Uterus (tissue), 4 donors: Measurements from ENCODE around the gene HOXD3. TPM values are rescaled to one million over a fixed set of nuclear protein-coding genes. Genes with fewer than 3 reads are reported as not detected.

Experiments
- DNase-seq, 2 donors: peaks; one replicate each; pipeline ENCODE4 v3.0.0-alpha.2; 2019 to 2020
- H3K27ac ChIP-seq, 2 donors: fragments of 200-600 bp; sonication (generic); 1 replicate in 1 of 2; 2 replicates in 1 of 2; pipeline ENCODE4 v1.5.1; 2016 to 2018
- H3K27me3 ChIP-seq, 2 donors: fragments of 200-600 bp; sonication (generic); one replicate each; pipeline ENCODE4 v1.5.1; 2018 to 2019; ENCODE audit warnings: control low read depth in 1 of 2
- H3K36me3 ChIP-seq, 2 donors: fragments of 200-600 bp; sonication (generic); one replicate each; pipeline ENCODE4 v1.5.1; 2019; ENCODE audit warnings: control low read depth in 1 of 2
- H3K4me1 ChIP-seq, 2 donors: fragments of 200-600 bp; sonication (generic); one replicate each; pipeline ENCODE4 v1.5.1; 2018 to 2019; ENCODE audit warnings: control low read depth in 1 of 2
- H3K4me3 ChIP-seq, 2 donors: fragments of 200-600 bp; sonication (generic); 1 replicate in 1 of 2; 2 replicates in 1 of 2; pipeline ENCODE4 v1.5.1; 2018 to 2019; ENCODE audit warnings: mild to moderate bottlenecking in 1 of 2
- H3K9me3 ChIP-seq, 2 donors: fragments of 200-600 bp; sonication (generic); one replicate each; pipeline ENCODE4 v1.5.1; 2019; ENCODE audit warnings: control low read depth in 1 of 2
- POLR2A ChIP-seq, 2 donors: fragments of 450-650 bp; IDR thresholded peaks; one replicate each; pipeline ENCODE4 v1.6.1; 2016; ENCODE audit warnings: antibody characterized with exemption in 2 of 2, mild to moderate bottlenecking in 1 of 2, moderate library complexity in 1 of 2
- intact Hi-C: fragments of 100-400 bp; cut with DNase I; formaldehyde crosslinking; loops from one replicate; pipeline ENCODE4 v1.15.1; 2023; ENCODE audit warnings: low total_unique reads
- total RNA-seq, 4 donors: library from RNA; depleted of rRNA in 3 of 4; stranded (reverse); fragments of >200 nt in 3 of 4; gene quantifications; one replicate each; pipeline versions ENCODE4 v1.1.0 to v1.2.4, GENCODE V29; 2014 to 2023
- TF ChIP-seq, protein P1 (sequence below), 4 experiments: fragments of 200-600 bp in 2 of 4; fragments of 450-650 bp in 2 of 4; sonication (generic) in 2 of 4; IDR thresholded peaks; one replicate each; pipeline ENCODE4 v1.5.1; 2016 to 2019; ENCODE audit warnings: antibody characterized with exemption in 4 of 4, mild to moderate bottlenecking in 2 of 4, moderate library complexity in 1 of 4
- donor health status: DM: yes; HTN: yes; CAD: no.

The HOXD3 gene
- total RNA-seq, 4 donors from 2014 or later = 14.7 to 61.2 (median 22.7) TPM

- Histone ChIP-seq H3K36me3 (no peaks in the 10 kb centered on the region), H3K9me3 (no peaks in the 10 kb centered on the region), H3K4me1 (no peaks in the 10 kb centered on the region), H3K27ac (peak overlapping the region; percentile 75 to 83), H3K27me3 (no peaks in the 10 kb centered on the region), H3K4me3 (no peak overlapping the region)
- intact Hi-C loops = no loop called here
- DNase-seq = no peak
- TF ChIP-seq, protein P1, sequence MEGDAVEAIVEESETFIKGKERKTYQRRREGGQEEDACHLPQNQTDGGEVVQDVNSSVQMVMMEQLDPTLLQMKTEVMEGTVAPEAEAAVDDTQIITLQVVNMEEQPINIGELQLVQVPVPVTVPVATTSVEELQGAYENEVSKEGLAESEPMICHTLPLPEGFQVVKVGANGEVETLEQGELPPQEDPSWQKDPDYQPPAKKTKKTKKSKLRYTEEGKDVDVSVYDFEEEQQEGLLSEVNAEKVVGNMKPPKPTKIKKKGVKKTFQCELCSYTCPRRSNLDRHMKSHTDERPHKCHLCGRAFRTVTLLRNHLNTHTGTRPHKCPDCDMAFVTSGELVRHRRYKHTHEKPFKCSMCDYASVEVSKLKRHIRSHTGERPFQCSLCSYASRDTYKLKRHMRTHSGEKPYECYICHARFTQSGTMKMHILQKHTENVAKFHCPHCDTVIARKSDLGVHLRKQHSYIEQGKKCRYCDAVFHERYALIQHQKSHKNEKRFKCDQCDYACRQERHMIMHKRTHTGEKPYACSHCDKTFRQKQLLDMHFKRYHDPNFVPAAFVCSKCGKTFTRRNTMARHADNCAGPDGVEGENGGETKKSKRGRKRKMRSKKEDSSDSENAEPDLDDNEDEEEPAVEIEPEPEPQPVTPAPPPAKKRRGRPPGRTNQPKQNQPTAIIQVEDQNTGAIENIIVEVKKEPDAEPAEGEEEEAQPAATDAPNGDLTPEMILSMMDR (IDR thresholded peaks at IDR 0.05) = no peak
- TF ChIP-seq POLR2A (IDR thresholded peaks at IDR 0.05) = no peak
Measured at GRCh38 chr2:176169711-176170110, 12.6 kb downstream of the HOXD3 start.

DNA sequence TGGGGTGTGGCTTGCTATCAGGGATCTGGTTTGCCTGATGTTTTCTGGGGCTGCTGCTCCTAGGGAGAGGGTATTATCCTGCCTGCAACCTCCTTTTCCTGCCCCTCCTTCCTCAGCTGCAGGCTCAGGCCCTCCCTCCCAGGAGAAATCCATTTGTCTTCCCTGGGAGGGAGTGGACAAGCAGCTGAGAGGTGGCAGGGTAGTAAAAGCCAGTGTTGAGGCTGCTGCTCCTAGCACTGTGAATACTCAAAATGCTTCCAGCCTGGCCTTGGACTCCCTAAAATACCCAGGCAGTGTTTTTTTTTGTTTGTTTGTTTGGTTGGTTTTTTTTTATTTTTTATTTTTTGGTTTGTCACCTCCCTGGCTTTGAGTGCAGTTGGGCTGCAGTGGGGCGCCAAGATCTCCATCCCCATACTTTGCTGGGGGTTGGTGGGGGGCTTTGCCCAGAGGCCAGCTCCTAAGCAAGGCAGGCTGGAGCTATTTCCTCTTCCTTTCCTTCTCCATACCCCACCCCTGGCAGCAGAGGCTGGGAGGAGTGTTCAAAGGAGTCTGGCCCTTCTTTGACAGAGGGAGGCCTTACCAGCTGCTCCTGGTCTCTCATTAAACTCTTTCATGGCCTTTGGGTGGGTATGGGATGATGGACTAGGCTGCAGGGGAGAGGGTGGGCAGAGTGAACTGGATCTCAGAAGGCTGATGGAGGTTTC lies 13.6 kb downstream of the HOXD3 start:
- Histone ChIP-seq H3K27ac (peak overlapping the region; percentile 75 to 83), H3K27me3 (no peaks in the 10 kb centered on the region)

DNA sequence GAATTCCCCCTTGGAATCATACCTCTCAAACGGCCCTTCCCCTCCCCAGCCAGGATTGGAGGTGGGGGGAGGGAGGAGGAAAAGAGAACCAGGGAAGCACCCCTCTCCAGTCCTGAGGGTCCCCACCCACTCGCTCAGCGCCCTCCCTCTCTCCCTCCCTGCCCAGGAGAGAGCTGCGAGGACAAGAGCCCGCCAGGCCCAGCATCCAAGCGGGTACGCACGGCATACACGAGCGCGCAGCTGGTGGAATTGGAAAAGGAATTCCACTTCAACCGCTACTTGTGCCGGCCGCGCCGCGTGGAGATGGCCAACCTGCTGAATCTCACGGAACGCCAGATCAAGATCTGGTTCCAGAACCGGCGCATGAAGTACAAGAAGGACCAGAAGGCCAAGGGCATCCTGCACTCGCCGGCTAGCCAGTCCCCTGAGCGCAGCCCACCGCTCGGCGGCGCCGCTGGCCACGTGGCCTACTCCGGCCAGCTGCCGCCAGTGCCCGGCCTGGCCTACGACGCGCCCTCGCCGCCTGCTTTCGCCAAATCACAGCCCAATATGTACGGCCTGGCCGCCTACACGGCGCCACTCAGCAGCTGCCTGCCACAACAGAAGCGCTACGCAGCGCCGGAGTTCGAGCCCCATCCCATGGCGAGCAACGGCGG lies 14.4 kb downstream of the HOXD3 start:
- Histone ChIP-seq H3K27ac (peak overlapping the region; percentile 75 to 83), H3K36me3 (no peaks in the 10 kb centered on the region), H3K27me3 (no peaks in the 10 kb centered on the region), H3K4me3 (peak overlapping the region; percentile 8 to 31), H3K4me1 (no peaks in the 10 kb centered on the region), H3K9me3 (no peaks in the 10 kb centered on the region)
- no peak for DNase-seq
- intact Hi-C loops = no loop called here
- TF ChIP-seq POLR2A (IDR thresholded peaks at IDR 0.05) = no peak
- TF ChIP-seq, protein P1 (IDR thresholded peaks at IDR 0.05) = no peak

More for the DNA sequence above, 13.6 kb downstream of the HOXD3 start:
- DNase-seq = peak in 1 of 2 donors; percentile 30
- Histone ChIP-seq H3K4me3 (no peak overlapping the region), H3K36me3 (no peaks in the 10 kb centered on the region), H3K4me1 (no peaks in the 10 kb centered on the region), H3K9me3 (no peaks in the 10 kb centered on the region)
- TF ChIP-seq, protein P1 (IDR thresholded peaks at IDR 0.05) = no peak
- no peak for TF ChIP-seq POLR2A (IDR thresholded peaks at IDR 0.05)
- intact Hi-C loops = no loop called here

DNA sequence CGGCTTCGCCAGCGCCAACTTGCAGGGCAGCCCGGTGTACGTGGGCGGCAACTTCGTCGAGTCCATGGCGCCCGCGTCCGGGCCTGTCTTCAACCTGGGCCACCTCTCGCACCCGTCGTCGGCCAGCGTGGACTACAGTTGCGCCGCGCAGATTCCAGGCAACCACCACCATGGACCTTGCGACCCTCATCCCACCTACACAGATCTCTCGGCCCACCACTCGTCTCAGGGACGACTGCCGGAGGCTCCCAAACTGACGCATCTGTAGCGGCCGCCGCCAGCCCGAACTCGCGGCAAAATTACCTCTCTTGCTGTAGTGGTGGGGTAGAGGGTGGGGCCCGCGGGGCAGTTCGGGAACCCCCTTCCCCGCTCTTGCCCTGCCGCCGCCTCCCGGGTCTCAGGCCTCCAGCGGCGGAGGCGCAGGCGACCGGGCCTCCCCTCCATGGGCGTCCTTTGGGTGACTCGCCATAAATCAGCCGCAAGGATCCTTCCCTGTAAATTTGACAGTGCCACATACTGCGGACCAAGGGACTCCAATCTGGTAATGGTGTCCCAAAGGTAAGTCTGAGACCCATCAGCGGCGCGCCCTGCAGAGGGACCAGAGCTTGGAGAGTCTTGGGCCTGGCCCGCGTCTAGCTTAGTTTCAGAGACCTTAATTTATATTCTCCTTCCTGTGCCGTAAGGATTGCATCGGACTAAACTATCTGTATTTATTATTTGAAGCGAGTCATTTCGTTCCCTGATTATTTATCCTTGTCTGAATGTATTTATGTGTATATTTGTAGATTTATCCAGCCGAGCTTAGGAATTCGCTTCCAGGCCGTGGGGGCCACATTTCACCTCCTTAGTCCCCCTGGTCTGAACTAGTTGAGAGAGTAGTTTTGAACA lies 15.1 kb downstream of the HOXD3 start:
- Histone ChIP-seq H3K27me3 (no peaks in the 10 kb centered on the region), H3K4me1 (no peaks in the 10 kb centered on the region), H3K36me3 (no peaks in the 10 kb centered on the region), H3K9me3 (no peaks in the 10 kb centered on the region), H3K27ac (peak overlapping the region; percentile 75 to 83), H3K4me3 (peak overlapping the region; percentile 8 to 31)
- intact Hi-C loops = no loop called here
- TF ChIP-seq, protein P1 (IDR thresholded peaks at IDR 0.05) = no peak
- no peak for TF ChIP-seq POLR2A (IDR thresholded peaks at IDR 0.05)
- no peak for DNase-seq
